PFSK-1 (cell line): ENCODE results near the gene VAV3.

Experiments used
- FOXP2 ChIP-seq: optimal IDR thresholded peaks from 2 replicates; pipeline ENCODE3; 2011; ENCODE audit warnings: borderline replicate concordance, control low read depth, inconsistent platforms; ENCODE audit not compliant: insufficient read depth; ENCODE audit errors: extremely low read length, extremely low read depth
- POLR2AphosphoS5 ChIP-seq: IDR thresholded peaks from 2 replicates; pipeline ENCODE4 v1.6.1; 2012; ENCODE audit warnings: low read depth, mild to moderate bottlenecking, control low read depth, low read length, moderate library complexity
- REST ChIP-seq, 2 experiments: IDR thresholded peaks; 2 replicates each; pipeline versions ENCODE4 v1.6.1 to v1.8.0; 2011 to 2012; ENCODE audit warnings: low read depth in 2 of 2, low read length in 2 of 2, control low read depth in 1 of 2, inconsistent platforms in 1 of 2, mild to moderate bottlenecking in 1 of 2, moderate library complexity in 1 of 2; ENCODE audit not compliant: insufficient read depth in 1 of 2
- SIN3A ChIP-seq: IDR thresholded peaks from 2 replicates; pipeline ENCODE4 v1.6.1; 2012; ENCODE audit warnings: mild to moderate bottlenecking, low read length, moderate library complexity, borderline replicate concordance; ENCODE audit not compliant: insufficient read depth
- TAF1 ChIP-seq: IDR thresholded peaks from 2 replicates; pipeline ENCODE4 v1.6.1; 2012; ENCODE audit warnings: low read length, control low read depth, borderline replicate concordance; ENCODE audit not compliant: insufficient read depth

VAV3 gene

GRCh38 chr1:107840725-107841124 is 124.3 kb downstream of the VAV3 start:
- TF ChIP-seq REST (IDR thresholded peaks at IDR 0.05; ENCODE audit: insufficient read depth in 1 of 2, low read depth in 2 of 2, low read length in 2 of 2): no peak
- no peak for TF ChIP-seq POLR2AphosphoS5
- no peak for TF ChIP-seq FOXP2
- TF ChIP-seq SIN3A: no peak
- TF ChIP-seq TAF1: no peak

GRCh38 chr1:107838056-107838455 is 126.9 kb downstream of the VAV3 start:
- TF ChIP-seq REST (IDR thresholded peaks at IDR 0.05; ENCODE audit: insufficient read depth in 1 of 2, low read depth in 2 of 2, low read length in 2 of 2) (no peak), FOXP2 (no peak), POLR2AphosphoS5 (no peak), TAF1 (no peak), SIN3A (no peak)

GRCh38 chr1:107835151-107835670 is 129.8 kb downstream of the VAV3 start:
- TF ChIP-seq FOXP2: no peak
- TF ChIP-seq REST (IDR thresholded peaks at IDR 0.05; ENCODE audit: insufficient read depth in 1 of 2, low read depth in 2 of 2, low read length in 2 of 2): no peak
- TF ChIP-seq POLR2AphosphoS5: no peak
- no peak for TF ChIP-seq TAF1
- TF ChIP-seq SIN3A: no peak

GRCh38 chr1:107833061-107833460 is 131.9 kb downstream of the VAV3 start:
- TF ChIP-seq SIN3A (no peak), FOXP2 (no peak), POLR2AphosphoS5 (no peak), REST (IDR thresholded peaks at IDR 0.05; ENCODE audit: insufficient read depth in 1 of 2, low read depth in 2 of 2, low read length in 2 of 2) (no peak)

- no peak for TF ChIP-seq TAF1
- TF ChIP-seq REST (IDR thresholded peaks at IDR 0.05; ENCODE audit: insufficient read depth in 1 of 2, low read depth in 2 of 2, low read length in 2 of 2): no peak
- TF ChIP-seq SIN3A: no peak
- no peak for TF ChIP-seq FOXP2
- TF ChIP-seq POLR2AphosphoS5: no peak
Observed at GRCh38 chr1:107831921-107832320, 133.1 kb downstream of the VAV3 start.
